ENCODE data around the gene CAMK2B. TPM values are rescaled to one million over a fixed set of nuclear protein-coding genes. Genes with fewer than 3 reads are reported as not detected.
"Not testable (repeated sequence)": the region's sequence is repeated elsewhere in the genome, so short reads cannot be mapped to it uniquely, and the experiment has no call there.

The CAMK2B gene
- total RNA-seq, 1 donor from 2014 or later = under 0.01 TPM

DNA sequence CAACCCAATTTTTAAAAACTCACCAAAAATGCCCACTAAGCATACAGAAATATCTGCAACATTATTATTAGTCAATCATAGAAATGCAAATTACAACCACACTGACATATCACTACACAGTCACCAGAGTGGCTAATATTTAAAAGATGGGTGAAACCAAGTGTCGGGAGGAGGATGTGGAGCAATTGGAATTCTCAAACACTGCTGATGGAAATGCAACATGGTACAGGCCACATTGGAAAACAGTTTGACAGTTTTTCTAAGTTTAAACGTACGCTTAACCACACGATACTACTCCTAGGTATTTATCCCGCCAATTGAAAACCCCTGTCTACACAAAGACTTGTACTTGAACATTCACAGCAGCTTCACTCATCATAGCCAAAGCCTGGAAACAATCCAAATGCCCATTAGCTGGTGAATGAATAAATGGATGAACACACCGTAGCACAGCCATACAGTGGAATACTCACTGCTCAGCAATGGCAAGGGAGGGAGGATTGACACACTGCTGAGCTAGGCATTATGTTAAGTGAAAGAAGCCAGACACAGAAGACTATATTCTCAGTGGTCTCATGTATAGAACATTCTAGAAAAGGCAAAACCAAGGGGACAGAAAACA, 152.5 kb downstream of the CAMK2B start:
- DNase-seq (ENCODE audit: low read depth in 2 of 2) = no peak

DNA sequence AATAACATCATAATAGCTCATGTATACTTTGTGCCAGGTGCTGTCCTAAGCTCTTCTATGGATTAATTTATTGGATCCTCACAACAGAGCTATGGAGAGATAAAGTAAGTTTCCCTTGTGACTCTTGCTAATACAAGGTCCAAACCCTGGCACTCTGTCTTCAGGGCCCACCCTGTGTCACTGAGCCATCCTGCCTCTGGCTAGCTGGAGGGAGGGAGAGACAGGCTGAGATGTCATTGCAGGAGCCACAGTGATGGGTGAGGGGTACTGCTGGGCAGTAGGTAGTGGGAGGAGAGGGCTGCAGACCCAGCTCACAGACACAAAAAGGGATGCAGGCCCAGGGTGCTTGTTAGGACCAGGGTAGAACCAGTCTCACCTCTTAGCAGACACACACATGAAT, 153.0 kb downstream of the CAMK2B start:
- DNase-seq (ENCODE audit: low read depth in 2 of 2) = no peak

DNA sequence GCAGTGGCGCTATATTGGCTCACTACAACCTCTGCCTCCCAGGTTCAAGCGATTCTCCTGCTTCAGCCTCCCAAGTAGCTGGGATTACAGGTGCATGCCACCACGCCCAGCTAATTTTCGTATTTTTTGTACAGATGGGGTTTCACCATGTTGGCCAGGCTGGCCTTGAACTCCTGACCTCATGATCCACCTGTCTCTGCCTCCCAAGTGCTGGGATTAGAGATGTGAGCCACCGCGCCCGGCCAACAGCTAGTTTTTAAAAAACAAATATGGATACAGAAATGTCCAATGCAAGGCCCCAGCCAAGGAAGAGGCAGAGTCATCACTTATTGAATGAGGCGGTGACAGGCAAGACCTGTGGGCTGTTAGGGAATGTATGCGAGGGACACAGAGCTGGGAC, 153.5 kb downstream of the CAMK2B start:
- DNase-seq (ENCODE audit: low read depth in 2 of 2) = not testable (repeated sequence)

DNA sequence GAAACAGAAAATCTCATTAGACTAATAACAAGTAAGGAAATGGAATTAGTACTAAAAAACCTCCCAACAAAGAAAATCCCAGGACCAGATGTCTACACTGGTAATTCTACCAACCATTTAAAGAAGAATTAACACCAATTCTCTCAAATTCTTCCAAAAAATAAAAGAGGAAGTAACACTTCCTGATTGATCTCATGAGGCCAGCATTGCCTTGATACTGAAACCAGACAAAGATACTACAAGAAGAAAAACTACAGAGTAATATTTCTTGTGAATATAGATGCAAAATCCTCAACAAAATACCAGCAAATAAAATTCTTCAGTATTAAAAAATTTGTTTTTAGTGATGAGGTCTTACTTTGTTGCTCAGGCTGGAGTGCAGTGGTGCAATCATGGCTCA, 157.5 kb downstream of the CAMK2B start:
- DNase-seq (ENCODE audit: low read depth in 2 of 2) = no peak

Other genes with a start within 250 kb of the CAMK2B start
- gene POLM, start 243.1 kb downstream of the CAMK2B start, total RNA-seq = 4.1 and 7.1 TPM in 2 replicates
- 9.2 and 19.8 TPM in 2 replicates for gene AEBP1, start 221.2 kb downstream of the CAMK2B start, total RNA-seq
- 39.5 and 47.5 TPM in 2 replicates for gene POLD2, start 202.0 kb downstream of the CAMK2B start, total RNA-seq
- gene MYL7, start 184.3 kb downstream of the CAMK2B start, total RNA-seq = not detected in 2 replicates
- gene GCK, start 136.2 kb downstream of the CAMK2B start, total RNA-seq = 0.20 and 0.22 TPM in 2 replicates
- 75.0 and 78.9 TPM in 2 replicates for gene YKT6, start 124.6 kb downstream of the CAMK2B start, total RNA-seq
- gene NUDCD3, start 165.1 kb upstream of the CAMK2B start, total RNA-seq = 44.5 and 55.6 TPM in 2 replicates
- gene NPC1L1, start 215.7 kb upstream of the CAMK2B start, total RNA-seq = not detected in 2 replicates
- 37.0 and 40.7 TPM in 2 replicates for gene DDX56, start 248.3 kb upstream of the CAMK2B start, total RNA-seq